Coronary artery (tissue), 2 donors: Measurements from ENCODE around the gene CASP1.

ENCODE experiments used
- DNase-seq: peaks from one replicate; pipeline ENCODE4 v3.0.0-alpha.2; 2017; ENCODE audit warnings: low spot score
- H3K27ac ChIP-seq, 2 donors: fragments of 200-600 bp; sonication (generic); one replicate each; pipeline ENCODE4 v1.5.1; 2016 to 2019
- H3K4me3 ChIP-seq: fragments of 200-600 bp; sonication (generic); 2 replicates; pipeline ENCODE4 v1.5.1; 2016; ENCODE audit warnings: mild to moderate bottlenecking, moderate library complexity
- TF ChIP-seq, protein P1 (sequence below): fragments of 200-600 bp; sonication (generic); IDR thresholded peaks from one replicate; pipeline ENCODE4 v1.5.1; 2019; ENCODE audit warnings: antibody characterized with exemption

Gene CASP1

DNA sequence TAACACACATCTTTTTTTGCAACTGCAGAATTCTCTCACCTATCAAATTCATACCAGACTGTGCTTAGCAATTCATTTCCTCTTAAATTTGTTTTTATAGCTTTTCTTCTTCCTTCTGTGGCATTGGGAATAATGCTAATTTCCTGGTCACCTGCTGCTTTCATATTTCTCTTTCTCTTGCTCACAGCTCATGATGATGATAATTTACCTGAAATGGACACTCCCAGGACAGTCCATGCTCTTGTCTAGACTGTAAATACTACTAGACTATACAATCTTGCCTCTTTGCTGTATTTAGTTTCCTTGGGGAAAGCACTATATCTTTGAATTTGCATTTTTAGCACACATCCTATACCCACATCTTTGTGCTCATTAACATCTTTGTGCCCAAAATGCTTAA lies 27.5 kb downstream of the CASP1 start:
- TF ChIP-seq, protein P1, sequence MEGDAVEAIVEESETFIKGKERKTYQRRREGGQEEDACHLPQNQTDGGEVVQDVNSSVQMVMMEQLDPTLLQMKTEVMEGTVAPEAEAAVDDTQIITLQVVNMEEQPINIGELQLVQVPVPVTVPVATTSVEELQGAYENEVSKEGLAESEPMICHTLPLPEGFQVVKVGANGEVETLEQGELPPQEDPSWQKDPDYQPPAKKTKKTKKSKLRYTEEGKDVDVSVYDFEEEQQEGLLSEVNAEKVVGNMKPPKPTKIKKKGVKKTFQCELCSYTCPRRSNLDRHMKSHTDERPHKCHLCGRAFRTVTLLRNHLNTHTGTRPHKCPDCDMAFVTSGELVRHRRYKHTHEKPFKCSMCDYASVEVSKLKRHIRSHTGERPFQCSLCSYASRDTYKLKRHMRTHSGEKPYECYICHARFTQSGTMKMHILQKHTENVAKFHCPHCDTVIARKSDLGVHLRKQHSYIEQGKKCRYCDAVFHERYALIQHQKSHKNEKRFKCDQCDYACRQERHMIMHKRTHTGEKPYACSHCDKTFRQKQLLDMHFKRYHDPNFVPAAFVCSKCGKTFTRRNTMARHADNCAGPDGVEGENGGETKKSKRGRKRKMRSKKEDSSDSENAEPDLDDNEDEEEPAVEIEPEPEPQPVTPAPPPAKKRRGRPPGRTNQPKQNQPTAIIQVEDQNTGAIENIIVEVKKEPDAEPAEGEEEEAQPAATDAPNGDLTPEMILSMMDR, result no peak
- Histone ChIP-seq H3K4me3 (no peak overlapping the region), H3K27ac (no peak overlapping the region)
- DNase-seq, result no peak

DNA sequence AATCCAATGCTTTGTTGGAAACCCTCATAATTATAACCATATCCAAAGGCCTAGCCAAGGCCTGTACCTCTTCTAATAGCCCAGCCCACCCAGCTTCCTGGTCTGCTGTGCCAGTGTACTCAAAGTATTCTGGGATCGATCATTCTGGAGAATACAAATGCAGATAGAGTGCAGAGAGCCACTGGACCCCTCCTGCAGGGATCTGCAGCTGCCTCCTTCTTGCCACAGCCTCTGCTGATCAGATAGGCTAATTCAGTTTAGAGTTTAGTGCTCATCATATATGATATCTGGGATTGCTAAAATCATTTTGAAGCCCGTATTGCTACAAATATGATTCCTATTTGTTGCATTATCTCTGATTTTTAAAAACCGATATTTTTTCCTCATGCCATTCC lies 29.5 kb downstream of the CASP1 start:
- Histone ChIP-seq H3K27ac (no peak overlapping the region), H3K4me3 (no peak overlapping the region)
- TF ChIP-seq, protein P1, result no peak
- DNase-seq, result no peak

DNA sequence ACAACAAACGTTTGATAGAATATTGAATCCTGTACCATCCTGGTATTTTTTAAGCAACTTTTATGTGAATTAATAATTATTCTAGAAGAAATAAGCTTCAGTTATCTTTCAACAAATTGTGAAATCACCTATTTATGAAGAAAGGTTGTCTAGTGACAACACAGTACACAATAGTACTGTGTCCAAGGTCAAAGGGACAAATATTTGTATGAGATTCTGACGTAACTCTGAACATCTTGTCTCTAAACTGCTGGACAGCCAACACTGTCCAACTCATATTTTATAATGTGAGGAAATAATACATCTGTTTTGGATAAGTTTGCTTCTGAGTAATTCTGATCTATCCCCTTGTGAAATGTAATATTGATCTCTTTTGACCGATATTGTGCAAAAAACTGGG lies 30.9 kb downstream of the CASP1 start:
- no peak for DNase-seq

DNA sequence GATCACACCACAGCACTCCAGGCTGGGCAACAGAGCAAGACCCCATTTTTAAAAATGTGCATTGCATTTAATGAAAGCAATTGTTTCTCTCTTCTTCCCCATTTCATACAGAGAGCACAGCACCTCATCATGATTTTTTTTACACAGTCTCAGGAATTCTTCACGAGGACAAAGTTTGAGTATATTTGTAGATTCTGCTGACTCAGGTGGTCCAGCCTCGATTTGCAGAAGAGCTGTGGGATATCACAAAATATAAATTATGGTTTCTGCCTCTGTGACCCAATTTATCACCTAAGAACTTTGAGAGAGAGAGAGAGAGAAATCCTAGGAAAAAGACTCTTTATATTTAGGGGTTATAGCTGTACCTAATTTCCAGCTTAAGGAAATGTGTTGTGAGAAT lies 31.8 kb downstream of the CASP1 start:
- TF ChIP-seq, protein P1, result no peak
- no peak for DNase-seq
- no peak overlapping the region for H3K27ac ChIP-seq
- H3K4me3 ChIP-seq, result no peak overlapping the region

More for the DNA sequence above, 30.9 kb downstream of the CASP1 start:
- Histone ChIP-seq H3K4me3 (no peak overlapping the region), H3K27ac (no peak overlapping the region)
- TF ChIP-seq, protein P1, result no peak

DNA sequence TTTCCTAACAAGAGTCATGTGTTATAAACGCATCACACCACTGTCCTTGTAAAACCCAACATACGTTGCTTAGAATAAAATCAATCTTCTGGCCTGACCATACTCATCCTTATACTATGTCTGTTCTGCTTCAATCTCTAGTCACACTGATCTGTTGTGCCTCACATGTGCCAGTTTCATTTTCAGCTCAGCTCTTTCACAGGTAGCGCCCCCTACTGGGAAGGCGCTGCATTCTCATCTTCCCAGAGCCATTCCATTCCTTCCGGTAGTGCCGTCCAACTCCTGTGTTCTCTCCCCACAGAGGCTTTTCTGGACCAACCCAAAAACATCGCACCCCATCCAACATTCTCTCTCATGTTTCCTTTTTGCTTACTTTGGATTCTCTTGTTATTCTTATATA lies 34.1 kb downstream of the CASP1 start:
- DNase-seq, result no peak
- TF ChIP-seq, protein P1, result no peak
- H3K27ac ChIP-seq, result no peak overlapping the region
- no peak overlapping the region for H3K4me3 ChIP-seq

DNA sequence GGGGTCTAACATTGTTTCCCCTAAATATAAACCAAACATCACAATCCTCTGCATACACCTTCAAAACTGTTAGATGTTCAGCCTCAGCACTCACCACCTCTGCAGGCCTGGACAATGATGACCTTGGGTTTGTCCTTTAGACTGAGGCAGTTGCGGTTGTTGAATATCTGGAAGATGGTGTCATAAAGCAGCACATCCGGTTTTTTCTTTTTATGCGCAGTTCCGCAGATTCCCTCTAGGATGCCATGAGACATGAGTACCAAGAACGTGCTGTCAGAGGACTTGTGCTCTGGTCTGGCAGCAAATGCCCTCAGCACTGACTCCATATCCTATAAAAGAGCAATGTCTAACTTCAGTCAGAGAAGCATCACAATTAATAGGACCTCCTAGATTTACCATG lies 34.8 kb downstream of the CASP1 start:
- no peak overlapping the region for H3K27ac ChIP-seq
- TF ChIP-seq, protein P1, result no peak
- no peak for DNase-seq

DNA sequence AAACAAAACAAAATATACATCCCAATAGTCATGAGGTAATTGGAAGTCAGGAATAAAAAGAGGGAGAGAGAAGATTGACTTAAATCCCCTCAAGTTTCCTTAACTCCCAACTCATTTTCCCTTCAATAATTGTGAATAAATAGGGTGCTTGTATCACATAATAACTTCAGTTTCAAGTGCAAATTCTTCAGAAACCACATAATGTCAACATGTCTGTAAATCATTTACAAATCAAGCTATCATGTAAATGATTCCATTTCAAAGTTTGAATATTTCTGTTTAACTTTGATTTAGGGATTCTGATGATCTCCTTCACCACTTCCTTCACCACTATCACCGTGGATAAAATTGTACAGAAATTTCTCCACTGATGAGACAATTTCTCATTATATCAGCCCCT lies 35.2 kb downstream of the CASP1 start:
- no peak for DNase-seq

More for the DNA sequence above, 34.8 kb downstream of the CASP1 start:
- no peak overlapping the region for H3K4me3 ChIP-seq

More for the DNA sequence above, 35.2 kb downstream of the CASP1 start:
- H3K27ac ChIP-seq, result no peak overlapping the region
- TF ChIP-seq, protein P1, result no peak
- no peak overlapping the region for H3K4me3 ChIP-seq
